PC-3 (cell line): ENCODE measurements around the gene SSTR5. TPM values are rescaled to one million over a fixed set of nuclear protein-coding genes. Genes with fewer than 3 reads are reported as not detected.

ENCODE experiments used
- ATAC-seq: fragments of 200-7000 bp; cut with Tn5 transposase; 2 replicates; pipeline ENCODE4 v1.9.1; 2020; ENCODE audit warnings: mild to moderate bottlenecking, moderate library complexity
- BruUV-seq: library from RNA; stranded (reverse); fragments of 400-500 nt; replicated peaks from 2 replicates; lab custom pipeline; 2021; lab: Mats Ljungman, UMichigan
- CTCF ChIA-PET: fragments of 300-600 bp; sonication (Branson Sonifier 250); formaldehyde crosslinking; loops from one replicate; lab custom pipeline; 2022; ENCODE audit warnings: antibody characterized with exemption; lab: Charles Lee
- POLR2A ChIA-PET: fragments of 300-600 bp; sonication (Branson Sonifier 250); formaldehyde crosslinking; loops from one replicate; lab custom pipeline; 2022; ENCODE audit warnings: antibody characterized with exemption; ENCODE audit not compliant: unreplicated experiment; lab: Charles Lee
- DNase-seq: peaks from one replicate; pipeline ENCODE4 v3.0.0-alpha.2; 2015
- H2AFZ ChIP-seq: fragments of 300-600 bp; sonication (generic); 2 replicates; pipeline ENCODE4 v1.6.0; 2016; ENCODE audit warnings: antibody characterized with exemption, low read length
- H3F3A ChIP-seq: fragments of 300-600 bp; sonication (generic); one replicate; pipeline ENCODE4 v1.6.0; 2017; ENCODE audit warnings: antibody characterized with exemption, low read length, control low read depth, mild to moderate bottlenecking; ENCODE audit not compliant: unreplicated experiment
- H3K27ac ChIP-seq: fragments of 300-600 bp; sonication (generic); 2 replicates; pipeline ENCODE4 v1.5.1; 2016; ENCODE audit warnings: mild to moderate bottlenecking, low read length
- H3K27me3 ChIP-seq: fragments of 300-600 bp; sonication (generic); 2 replicates; pipeline ENCODE4 v1.6.1; 2016; ENCODE audit warnings: low read length, mixed read lengths
- H3K36me3 ChIP-seq: fragments of 300-600 bp; sonication (generic); 2 replicates; pipeline ENCODE4 v1.6.1; 2016; ENCODE audit warnings: low read depth, mixed run types, low read length, mixed read lengths
- H3K4me1 ChIP-seq: fragments of 300-600 bp; sonication (generic); 2 replicates; pipeline ENCODE4 v1.5.1; 2016; ENCODE audit warnings: low read length; ENCODE audit not compliant: insufficient read depth
- H3K4me2 ChIP-seq: fragments of 300-600 bp; sonication (generic); 2 replicates; pipeline ENCODE4 v1.6.0; 2016; ENCODE audit warnings: low read length
- H3K4me3 ChIP-seq: fragments of 300-600 bp; sonication (generic); 2 replicates; pipeline ENCODE4 v1.5.1; 2016; ENCODE audit warnings: mild to moderate bottlenecking, low read length, mixed read lengths
- H3K79me2 ChIP-seq: fragments of 300-600 bp; sonication (generic); 2 replicates; pipeline ENCODE4 v1.6.1; 2017; ENCODE audit warnings: low read length, mixed read lengths
- H3K9ac ChIP-seq: fragments of 300-600 bp; sonication (generic); 2 replicates; pipeline ENCODE4 v1.6.0; 2016; ENCODE audit warnings: mild to moderate bottlenecking, low read length
- H3K9me2 ChIP-seq: fragments of 300-600 bp; sonication (generic); replicated peaks from 2 replicates; pipeline ENCODE4 v1.6.1; 2016; ENCODE audit warnings: mixed run types, low read length, mixed read lengths
- H3K9me3 ChIP-seq: fragments of 300-600 bp; sonication (generic); 2 replicates; pipeline ENCODE4 v1.6.1; 2016; ENCODE audit warnings: low read length, mixed read lengths
- H4K20me1 ChIP-seq: fragments of 300-600 bp; sonication (generic); 2 replicates; pipeline ENCODE4 v1.6.1; 2016; ENCODE audit warnings: low read length, mixed read lengths
- CTCF ChIP-seq: fragments of 300-600 bp; sonication (generic); conservative IDR thresholded peaks from 2 replicates; pipeline ENCODE4 v1.5.1; 2017; ENCODE audit warnings: antibody characterized with exemption, low read depth, mild to moderate bottlenecking, low read length
- EZH2 ChIP-seq: fragments of 300-600 bp; sonication (generic); IDR thresholded peaks from one replicate; pipeline ENCODE4 v1.6.1; 2017; ENCODE audit warnings: antibody characterized with exemption, mild to moderate bottlenecking, low read length; ENCODE audit not compliant: unreplicated experiment
- EZH2phosphoT487 ChIP-seq: fragments of 300-600 bp; sonication (generic); IDR thresholded peaks from 2 replicates; pipeline ENCODE4 v1.6.1; 2018; ENCODE audit warnings: mild to moderate bottlenecking, antibody characterized with exemption, low read length, borderline replicate concordance
- intact Hi-C: fragments of 100-400 bp; cut with micrococcal nuclease; formaldehyde crosslinking; loops from 2 replicates; pipeline ENCODE4 v1.9.0; 2023
- total RNA-seq: library from RNA; depleted of rRNA; stranded (reverse); fragments of >200 nt; gene quantifications from 2 replicates; pipeline ENCODE4 v1.2.3, GENCODE V29; 2014

Gene SSTR5
- total RNA-seq, 1 experiment from 2014 or later, result 0.51 TPM

- H3K4me2 ChIP-seq, result no peak overlapping the region
- POLR2A ChIA-PET, result no interaction called here
- no peak overlapping the region for H2AFZ ChIP-seq
- no peak overlapping the region for H3K9ac ChIP-seq
- H3K4me1 ChIP-seq, result no peaks in the 10 kb centered on the region
- DNase-seq (no peak), ATAC-seq (no peak)
- no peak overlapping the region for H3K4me3 ChIP-seq
- H3K79me2 ChIP-seq, result no peaks in the 10 kb centered on the region
- H3K27me3 ChIP-seq, result no peaks in the 10 kb centered on the region
- intact Hi-C loops, result no loop called here
- BruUV-seq, result no TSS peak
- no peaks in the 10 kb centered on the region for H3K9me2 ChIP-seq
- CTCF ChIA-PET, result no interaction called here
- H3F3A ChIP-seq, result no peaks in the 10 kb centered on the region
- H3K36me3 ChIP-seq, result no peaks in the 10 kb centered on the region
- no peaks in the 10 kb centered on the region for H3K9me3 ChIP-seq
- no peak for TF ChIP-seq EZH2
- no peaks in the 10 kb centered on the region for H4K20me1 ChIP-seq
- H3K27ac ChIP-seq, result no peak overlapping the region
These were observed 49.8 kb downstream of the SSTR5 start for GRCh38 chr16:1122398-1122765.

GRCh38 chr16:1123525-1124230 lies 51.1 kb downstream of the SSTR5 start:
- no peak overlapping the region for H3K4me3 ChIP-seq
- no peak overlapping the region for H3K27ac ChIP-seq
- H3K4me1 ChIP-seq, result no peaks in the 10 kb centered on the region
- POLR2A ChIA-PET, result no interaction called here
- H3K9me2 ChIP-seq, result no peaks in the 10 kb centered on the region
- H3K4me2 ChIP-seq, result no peak overlapping the region
- ATAC-seq (no peak), DNase-seq (no peak)
- H3K9ac ChIP-seq, result no peak overlapping the region
- TF ChIP-seq EZH2, result no peak
- H4K20me1 ChIP-seq, result no peaks in the 10 kb centered on the region
- no peaks in the 10 kb centered on the region for H3K27me3 ChIP-seq
- BruUV-seq, result no TSS peak
- H3K36me3 ChIP-seq, result no peaks in the 10 kb centered on the region
- CTCF ChIA-PET, result no interaction called here
- H3K9me3 ChIP-seq, result no peaks in the 10 kb centered on the region
- H3F3A ChIP-seq, result no peaks in the 10 kb centered on the region
- intact Hi-C loops, result no loop called here
- H3K79me2 ChIP-seq, result no peaks in the 10 kb centered on the region
- no peak overlapping the region for H2AFZ ChIP-seq

GRCh38 chr16:1124291-1124690 lies 51.7 kb downstream of the SSTR5 start:
- TF ChIP-seq CTCF, result no peak
- TF ChIP-seq EZH2, result no peak
- no peak for TF ChIP-seq EZH2phosphoT487
- no peaks in the 10 kb centered on the region for H4K20me1 ChIP-seq
- no peaks in the 10 kb centered on the region for H3K36me3 ChIP-seq
- no TSS peak for BruUV-seq
- H3K79me2 ChIP-seq, result no peaks in the 10 kb centered on the region
- H3K9me3 ChIP-seq, result no peaks in the 10 kb centered on the region
- intact Hi-C loops, result no loop called here
- no peak overlapping the region for H3K4me3 ChIP-seq
- H3K9me2 ChIP-seq, result no peaks in the 10 kb centered on the region
- no peak for DNase-seq
- H3K4me1 ChIP-seq, result no peaks in the 10 kb centered on the region
- H2AFZ ChIP-seq, result no peak overlapping the region
- H3K4me2 ChIP-seq, result no peak overlapping the region
- ChIA-PET CTCF (no interaction called here), POLR2A (no interaction called here)
- no peak overlapping the region for H3K27ac ChIP-seq
- no peaks in the 10 kb centered on the region for H3K27me3 ChIP-seq
- no peaks in the 10 kb centered on the region for H3F3A ChIP-seq
- no peak overlapping the region for H3K9ac ChIP-seq
- no peak for ATAC-seq
